ENCODE measurements around the gene SUGCT.

The SUGCT gene

GRCh38 chr7:40369641-40370277, 235.0 kb downstream of the SUGCT start:
- Histone ChIP-seq H2AFZ (ENCODE audit: low read depth, low read length) (no peak overlapping the region), H3K36me3 (ENCODE audit: insufficient read depth, low read length) (no peaks in the 10 kb centered on the region), H3K9ac (ENCODE audit: low read depth, low read length) (no peak overlapping the region), H3K9me3 (ENCODE audit: insufficient read depth, low read length, severe bottlenecking) (no peaks in the 10 kb centered on the region), H3K79me2 (ENCODE audit: insufficient read depth, low read length) (no peaks in the 10 kb centered on the region), H3K4me3 (ENCODE audit: low read depth in 1 of 2, low read length in 2 of 2) (no peak overlapping the region), H4K20me1 (ENCODE audit: insufficient read depth, low read length) (no peaks in the 10 kb centered on the region), H3K4me2 (ENCODE audit: insufficient read depth, low read length) (no peak overlapping the region), H3K4me1 (ENCODE audit: insufficient read depth, low read length) (no peaks in the 10 kb centered on the region), H3K27ac (ENCODE audit: low read length) (no peak overlapping the region), H3K27me3 (ENCODE audit: insufficient read depth, low read length, poor library complexity) (no peaks in the 10 kb centered on the region)
- DNase-seq: no peak
- TF ChIP-seq CTCF (IDR thresholded peaks at IDR 0.05; ENCODE audit: borderline replicate concordance, extremely low read depth, low read length, poor library complexity, severe bottlenecking) (no peak), EZH2 (IDR thresholded peaks at IDR 0.05; ENCODE audit: borderline replicate concordance, low read depth, low read length, severe bottlenecking) (no peak)
- ATAC-seq (ENCODE audit: insufficient read depth, low read depth): no peak

- no peak overlapping the region for H3K4me2 ChIP-seq (ENCODE audit: insufficient read depth, low read length)
- TF ChIP-seq CTCF (IDR thresholded peaks at IDR 0.05; ENCODE audit: borderline replicate concordance, extremely low read depth, low read length, poor library complexity, severe bottlenecking): no peak
- no peak for TF ChIP-seq EZH2 (IDR thresholded peaks at IDR 0.05; ENCODE audit: borderline replicate concordance, low read depth, low read length, severe bottlenecking)
- no peaks in the 10 kb centered on the region for H4K20me1 ChIP-seq (ENCODE audit: insufficient read depth, low read length)
- H3K4me3 ChIP-seq (ENCODE audit: low read depth in 1 of 2, low read length in 2 of 2): no peak overlapping the region
- H3K9ac ChIP-seq (ENCODE audit: low read depth, low read length): no peak overlapping the region
- no peaks in the 10 kb centered on the region for H3K27me3 ChIP-seq (ENCODE audit: insufficient read depth, low read length, poor library complexity)
- no peak overlapping the region for H3K27ac ChIP-seq (ENCODE audit: low read length)
- no peaks in the 10 kb centered on the region for H3K4me1 ChIP-seq (ENCODE audit: insufficient read depth, low read length)
- H3K9me3 ChIP-seq (ENCODE audit: insufficient read depth, low read length, severe bottlenecking): no peaks in the 10 kb centered on the region
- DNase-seq (no peak), ATAC-seq (ENCODE audit: insufficient read depth, low read depth) (no peak)
- H2AFZ ChIP-seq (ENCODE audit: low read depth, low read length): no peak overlapping the region
- no peaks in the 10 kb centered on the region for H3K79me2 ChIP-seq (ENCODE audit: insufficient read depth, low read length)
- H3K36me3 ChIP-seq (ENCODE audit: insufficient read depth, low read length): no peaks in the 10 kb centered on the region
Observed at GRCh38 chr7:40371806-40372440, 237.1 kb downstream of the SUGCT start.

- Histone ChIP-seq H3K27ac (ENCODE audit: low read length) (no peak overlapping the region), H3K79me2 (ENCODE audit: insufficient read depth, low read length) (no peaks in the 10 kb centered on the region), H2AFZ (ENCODE audit: low read depth, low read length) (no peak overlapping the region), H3K9ac (ENCODE audit: low read depth, low read length) (no peak overlapping the region), H3K27me3 (ENCODE audit: insufficient read depth, low read length, poor library complexity) (no peaks in the 10 kb centered on the region), H3K4me2 (ENCODE audit: insufficient read depth, low read length) (no peak overlapping the region), H3K4me1 (ENCODE audit: insufficient read depth, low read length) (no peaks in the 10 kb centered on the region), H4K20me1 (ENCODE audit: insufficient read depth, low read length) (no peaks in the 10 kb centered on the region), H3K36me3 (ENCODE audit: insufficient read depth, low read length) (no peaks in the 10 kb centered on the region), H3K4me3 (ENCODE audit: low read depth in 1 of 2, low read length in 2 of 2) (no peak overlapping the region), H3K9me3 (ENCODE audit: insufficient read depth, low read length, severe bottlenecking) (no peaks in the 10 kb centered on the region)
- DNase-seq (no peak), ATAC-seq (ENCODE audit: insufficient read depth, low read depth) (no peak)
- TF ChIP-seq CTCF (IDR thresholded peaks at IDR 0.05; ENCODE audit: borderline replicate concordance, extremely low read depth, low read length, poor library complexity, severe bottlenecking): no peak
- no peak for TF ChIP-seq EZH2 (IDR thresholded peaks at IDR 0.05; ENCODE audit: borderline replicate concordance, low read depth, low read length, severe bottlenecking)
Observed at GRCh38 chr7:40374575-40374974, 239.8 kb downstream of the SUGCT start.

Measured in DND-41 (cell line).